Lung (tissue), 12 donors: ENCODE results near the gene FYCO1. TPM values are rescaled to one million over a fixed set of nuclear protein-coding genes. Genes with fewer than 3 reads are reported as not detected.

ENCODE experiments used
- ATAC-seq: fragments of 200-7000 bp; cut with Tn5 transposase; one replicate; pipeline ENCODE4 v1.9.1; 2020; ENCODE audit warnings: moderate number of reproducible peaks; ENCODE audit not compliant: insufficient read depth, low FRiP score
- DNase-seq, 3 donors: peaks; one replicate each; pipeline ENCODE4 v3.0.0-alpha.2; 2013 to 2017
- H3K27ac ChIP-seq, 2 donors: one replicate each; pipeline ENCODE4 v1.5.1; 2013; ENCODE audit warnings: mild to moderate bottlenecking in 2 of 2, moderate library complexity in 2 of 2, control low read depth in 1 of 2, inconsistent platforms in 1 of 2, low read depth in 1 of 2, low read length in 1 of 2
- H3K27me3 ChIP-seq, 3 donors: one replicate each; pipeline ENCODE4 v1.5.1; 2013; ENCODE audit warnings: low read length in 2 of 3; ENCODE audit not compliant: control insufficient read depth in 3 of 3, insufficient read depth in 3 of 3
- H3K36me3 ChIP-seq, 4 donors: one replicate each; pipeline ENCODE4 v1.5.1; 2013; ENCODE audit warnings: low read length in 4 of 4, mild to moderate bottlenecking in 1 of 4, moderate library complexity in 1 of 4; ENCODE audit not compliant: control insufficient read depth in 4 of 4, insufficient read depth in 4 of 4
- H3K4me1 ChIP-seq, 5 donors: one replicate each; pipeline ENCODE4 v1.5.1; 2013; ENCODE audit warnings: low read length in 5 of 5, mild to moderate bottlenecking in 2 of 5, moderate library complexity in 1 of 5; ENCODE audit not compliant: control insufficient read depth in 5 of 5, insufficient read depth in 5 of 5
- H3K4me3 ChIP-seq: one replicate; pipeline ENCODE4 v1.5.1; 2013; ENCODE audit warnings: mild to moderate bottlenecking, control low read depth, moderate library complexity
- H3K9ac ChIP-seq, 2 donors: one replicate each; pipeline ENCODE4 v1.5.1; 2013; ENCODE audit warnings: low read length in 2 of 2, control low read depth in 1 of 2; ENCODE audit not compliant: insufficient read depth in 1 of 2
- H3K9me3 ChIP-seq, 4 donors: one replicate each; pipeline ENCODE4 v1.5.1; 2013; ENCODE audit warnings: low read length in 3 of 4, mild to moderate bottlenecking in 1 of 4, moderate library complexity in 1 of 4; ENCODE audit not compliant: control insufficient read depth in 4 of 4, insufficient read depth in 3 of 4
- CTCF ChIP-seq: IDR thresholded peaks from 2 replicates; pipeline ENCODE4 v1.5.1; 2012; ENCODE audit warnings: mild to moderate bottlenecking; ENCODE audit errors: control extremely low read depth, extremely low read depth
- WGBS, 2 donors: extraction: QIAGEN DNeasy Blood & Tissue Kit; methylation state at CpG; one replicate each; pipeline ENCODE4 v1.1.7; 2013; 5-methylcytosine and 5-hydroxymethylcytosine counted together
- polyA plus RNA-seq, 2 donors: library from polyadenylated mRNA; stranded (reverse); fragments of 200-250 nt; gene quantifications; one replicate each; pipeline ENCODE4 v1.2.1, GENCODE V29; 2013
- total RNA-seq, 2 donors: library from RNA; depleted of rRNA in 1 of 2; stranded (reverse); fragments of >200 nt in 1 of 2; gene quantifications; one replicate each; pipeline ENCODE4 v1.2.1, GENCODE V29; 2014 to 2021
- donor health status: control.
- donor health status: control.
- donor health status: Bipolar disorder and iron deficiency.
- donor health status: healthy.
- donor health status: DM: yes; HTN: yes; CAD: no.

The FYCO1 gene
- total and polyA plus RNA-seq, 4 donors = 11.3 to 38.7 (median 23.2) TPM

GRCh38 chr3:45978006-45978761 lies 17.4 kb downstream of the FYCO1 start:
- ATAC-seq (peak; percentile 31), DNase-seq (peak; percentile 71 to 82 (median 73))
- no peak overlapping the region for H3K4me3 ChIP-seq
- H3K27ac ChIP-seq = peak overlapping the region in 1 of 2 donors; percentile 47
- no peak overlapping the region for H3K9ac ChIP-seq
- TF ChIP-seq CTCF = no peak
- H3K4me1 ChIP-seq = peaks cover 0 to 8% (median 0%) of the 10 kb centered on the region in 5 donors
- 77 to 91% methylated on average over 5 of the region's 5 CpGs for WGBS, 2 donors
- no peaks in the 10 kb centered on the region for H3K9me3 ChIP-seq
- H3K27me3 ChIP-seq = no peaks in the 10 kb centered on the region
- H3K36me3 ChIP-seq = peaks cover 25 to 41% (median 36%) of the 10 kb centered on the region in 4 donors

- H3K9me3 ChIP-seq = no peaks in the 10 kb centered on the region
- 75 to 80% methylated on average over 6 of the region's 6 CpGs for WGBS, 2 donors
- peak overlapping the region in 1 of 2 donors; percentile 19 for H3K9ac ChIP-seq
- peaks cover 23 to 33% (median 30%) of the 10 kb centered on the region in 4 donors for H3K36me3 ChIP-seq
- peaks cover 0 to 8% (median 0%) of the 10 kb centered on the region in 5 donors for H3K4me1 ChIP-seq
- H3K27me3 ChIP-seq = no peaks in the 10 kb centered on the region
- H3K27ac ChIP-seq = peak overlapping the region in 1 of 2 donors; percentile 64
- no peak overlapping the region for H3K4me3 ChIP-seq
- DNase-seq (no peak), ATAC-seq (no peak)
- no peak for TF ChIP-seq CTCF
Measured at GRCh38 chr3:45976191-45977091, 19.2 kb downstream of the FYCO1 start.

- no peak for DNase-seq
- peaks cover 19 to 30% (median 27%) of the 10 kb centered on the region in 4 donors for H3K36me3 ChIP-seq
- no peak overlapping the region for H3K9ac ChIP-seq
- no peak for TF ChIP-seq CTCF
- no peaks in the 10 kb centered on the region for H3K9me3 ChIP-seq
- 62 to 64% methylated on average over 5 of the region's 5 CpGs for WGBS, 2 donors
- no peak overlapping the region for H3K4me3 ChIP-seq
- ATAC-seq = no peak
- peaks cover 0 to 8% (median 0%) of the 10 kb centered on the region in 5 donors for H3K4me1 ChIP-seq
- peak overlapping the region in 1 of 2 donors; percentile 17 for H3K27ac ChIP-seq
- no peaks in the 10 kb centered on the region for H3K27me3 ChIP-seq
Measured at GRCh38 chr3:45975686-45976085, 19.9 kb downstream of the FYCO1 start.
